GM12874 (cell line): ENCODE data around the gene CIC.

Source experiments
- TF ChIP-seq, protein P1 (sequence below): IDR thresholded peaks from 2 replicates; pipeline ENCODE4 v1.5.1; 2011; ENCODE audit warnings: low read depth, mild to moderate bottlenecking, control low read depth, low read length, moderate library complexity; ENCODE audit not compliant: insufficient read depth

CIC gene

DNA sequence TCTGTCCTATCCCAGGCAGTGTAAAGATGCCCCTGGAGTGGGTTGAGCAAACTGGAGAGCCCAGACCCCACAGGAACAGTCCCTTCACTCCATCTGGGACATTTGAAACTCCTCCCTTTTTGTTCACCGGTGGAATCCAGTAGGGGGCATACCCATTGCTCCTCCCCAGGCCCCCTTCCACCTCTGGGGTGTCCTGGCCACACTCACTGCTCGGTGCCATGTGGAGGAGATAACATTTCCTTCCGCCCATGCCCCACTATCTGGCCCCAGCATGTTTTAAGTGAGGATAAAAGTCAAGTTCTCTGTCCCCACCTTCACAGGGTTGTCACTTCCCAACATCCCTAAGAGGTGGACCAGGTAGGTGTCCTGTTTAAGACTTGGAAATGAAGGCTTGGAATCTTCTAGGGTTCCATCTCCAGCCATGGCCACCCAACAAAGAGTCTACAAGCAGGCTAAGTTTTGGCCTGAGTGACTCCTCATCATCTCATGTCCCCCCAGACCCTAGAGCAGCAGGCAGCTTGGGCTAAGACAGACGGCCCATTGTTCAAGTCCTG is 39.7 kb upstream of the CIC start:
- TF ChIP-seq, protein P1, sequence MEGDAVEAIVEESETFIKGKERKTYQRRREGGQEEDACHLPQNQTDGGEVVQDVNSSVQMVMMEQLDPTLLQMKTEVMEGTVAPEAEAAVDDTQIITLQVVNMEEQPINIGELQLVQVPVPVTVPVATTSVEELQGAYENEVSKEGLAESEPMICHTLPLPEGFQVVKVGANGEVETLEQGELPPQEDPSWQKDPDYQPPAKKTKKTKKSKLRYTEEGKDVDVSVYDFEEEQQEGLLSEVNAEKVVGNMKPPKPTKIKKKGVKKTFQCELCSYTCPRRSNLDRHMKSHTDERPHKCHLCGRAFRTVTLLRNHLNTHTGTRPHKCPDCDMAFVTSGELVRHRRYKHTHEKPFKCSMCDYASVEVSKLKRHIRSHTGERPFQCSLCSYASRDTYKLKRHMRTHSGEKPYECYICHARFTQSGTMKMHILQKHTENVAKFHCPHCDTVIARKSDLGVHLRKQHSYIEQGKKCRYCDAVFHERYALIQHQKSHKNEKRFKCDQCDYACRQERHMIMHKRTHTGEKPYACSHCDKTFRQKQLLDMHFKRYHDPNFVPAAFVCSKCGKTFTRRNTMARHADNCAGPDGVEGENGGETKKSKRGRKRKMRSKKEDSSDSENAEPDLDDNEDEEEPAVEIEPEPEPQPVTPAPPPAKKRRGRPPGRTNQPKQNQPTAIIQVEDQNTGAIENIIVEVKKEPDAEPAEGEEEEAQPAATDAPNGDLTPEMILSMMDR, result 0 out of 2 replicates have a peak, but pooled peaks have one; percentile 1

DNA sequence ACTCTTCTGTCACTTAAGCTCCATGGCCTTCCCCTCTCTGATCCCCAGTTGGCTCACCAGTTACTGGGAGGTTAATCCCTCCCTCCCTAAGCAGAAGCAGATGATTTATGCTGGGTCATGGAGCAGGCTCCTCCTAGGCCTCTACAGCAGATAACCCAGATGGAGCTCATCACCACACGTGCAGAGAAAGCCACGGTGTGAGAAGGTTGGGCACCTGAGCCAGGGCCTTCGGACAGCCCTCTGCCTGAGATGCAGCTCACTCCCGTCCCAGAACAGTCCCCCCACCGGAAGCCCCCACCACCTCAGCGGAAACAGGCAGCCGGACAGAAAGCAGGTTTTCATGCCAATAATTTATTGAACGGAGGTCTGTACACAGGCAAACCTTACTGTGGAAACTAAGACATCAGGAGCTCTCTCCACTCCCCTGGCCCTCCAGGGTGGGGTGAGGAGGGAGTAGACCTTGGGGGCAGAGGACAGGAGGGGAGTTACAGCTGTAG is 39.1 kb upstream of the CIC start:
- TF ChIP-seq, protein P1, result no peak

DNA sequence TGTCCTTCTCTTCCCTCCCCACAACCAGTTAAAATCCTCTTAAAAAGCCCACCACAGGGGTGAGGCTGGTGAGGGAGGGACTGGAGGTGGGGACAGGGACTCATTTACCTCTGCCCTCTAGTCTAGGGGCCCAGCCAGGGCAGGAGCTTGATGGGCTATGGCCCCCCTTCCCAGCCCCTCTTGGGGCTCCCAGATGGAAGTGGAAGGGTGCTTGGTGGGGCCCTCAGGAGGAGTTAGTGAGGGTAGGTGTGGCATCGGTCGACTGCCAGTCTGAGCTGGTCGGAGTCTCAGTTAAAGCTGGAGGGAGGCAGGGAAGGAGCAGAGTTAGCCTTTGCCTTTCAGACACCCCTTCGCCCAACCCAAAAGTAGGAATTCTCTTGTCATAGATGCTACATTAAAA is 38.5 kb upstream of the CIC start:
- TF ChIP-seq, protein P1, result no peak

DNA sequence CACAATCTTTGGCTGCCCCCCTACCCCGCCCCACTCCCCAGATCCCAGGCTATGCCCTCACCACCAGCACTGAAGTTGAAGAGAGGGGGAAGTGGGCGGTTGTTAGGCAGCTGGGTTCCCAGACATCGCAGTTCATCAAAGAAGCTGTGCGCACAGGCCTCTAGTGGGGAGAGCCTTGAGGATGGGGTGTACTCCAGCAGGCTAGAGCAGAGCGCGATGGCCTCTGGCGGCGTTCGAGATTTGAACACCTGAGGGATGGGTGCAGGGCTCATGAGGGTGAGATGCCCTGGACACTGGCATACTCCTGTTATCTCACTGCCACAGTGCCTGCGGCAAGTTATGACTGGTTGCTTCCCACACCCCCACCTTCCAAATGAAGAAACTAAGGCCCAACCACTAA is 36.6 kb upstream of the CIC start:
- TF ChIP-seq, protein P1, result no peak

DNA sequence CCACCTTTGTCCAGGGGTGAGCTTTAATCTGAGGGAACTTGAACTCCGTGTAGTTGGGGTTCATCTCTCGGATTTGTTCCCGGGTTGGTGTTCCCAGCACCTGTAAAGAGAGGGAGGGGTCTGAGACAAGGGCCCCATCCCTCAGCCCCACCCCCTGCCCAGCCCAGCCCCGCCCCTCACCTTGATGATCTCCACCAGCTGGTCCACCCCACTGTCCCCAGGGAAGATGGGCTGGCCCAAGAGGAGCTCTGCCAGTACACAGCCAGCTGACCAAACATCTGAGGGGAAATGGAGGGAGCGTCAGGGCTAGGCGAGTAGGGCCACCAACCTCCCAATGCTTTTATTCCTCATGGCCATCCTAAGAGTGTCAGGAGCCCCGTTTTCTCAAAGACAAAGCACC is 35.9 kb upstream of the CIC start:
- TF ChIP-seq, protein P1, result no peak

DNA sequence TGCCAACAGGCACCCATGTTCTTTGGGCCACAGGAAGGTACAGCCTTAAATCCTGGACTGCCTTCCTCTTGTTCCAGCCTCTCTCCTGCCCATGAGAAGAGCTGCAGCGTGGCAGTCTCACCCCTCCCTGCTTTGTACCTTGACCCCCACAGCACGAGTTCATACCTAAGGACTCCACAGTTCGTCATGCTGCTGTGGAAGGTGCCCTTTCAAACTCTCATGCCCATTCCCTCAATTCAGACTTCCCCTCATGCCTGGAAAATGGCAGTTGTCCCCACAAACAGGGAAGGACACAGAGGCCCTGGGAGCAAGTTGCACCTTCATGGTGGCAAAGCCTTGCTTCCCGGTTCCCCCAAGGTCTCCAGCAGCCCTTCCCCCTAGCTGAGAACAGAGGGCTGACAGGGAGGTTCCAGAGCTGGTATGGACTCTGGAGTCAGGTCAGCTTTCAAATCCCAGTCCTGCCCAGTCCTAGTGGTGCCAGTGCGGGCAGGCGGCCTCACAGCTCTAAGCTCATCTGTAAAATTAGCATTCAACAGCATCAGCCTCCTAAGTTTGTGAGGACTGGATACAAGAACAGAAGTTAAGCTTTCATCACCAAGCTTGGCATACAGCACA is 35.3 kb upstream of the CIC start:
- TF ChIP-seq, protein P1, result no peak

DNA sequence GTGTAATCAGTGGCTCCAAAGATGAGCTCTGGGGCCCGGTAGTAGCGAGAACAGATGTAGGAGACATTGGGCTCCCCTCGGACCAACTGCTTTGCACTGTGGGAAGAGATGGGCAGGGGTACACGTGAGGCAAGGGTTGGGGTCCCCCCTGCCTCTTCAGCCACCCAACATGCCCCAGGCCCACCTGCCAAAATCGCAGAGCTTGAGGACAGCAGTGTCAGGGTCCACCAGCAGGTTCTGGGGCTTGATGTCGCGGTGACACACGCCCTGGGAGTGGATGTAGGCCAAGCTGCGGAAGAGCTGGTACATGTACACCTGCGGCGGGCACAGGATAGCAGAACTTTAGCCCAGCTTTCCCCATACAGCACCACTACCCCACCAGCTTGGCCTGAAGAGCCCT is 34.7 kb upstream of the CIC start:
- TF ChIP-seq, protein P1, result no peak
